Colon (tissue), 2 donors: ENCODE data around the gene SH2D3C.

Experiments used
- FAIRE-seq: peaks from 2 replicates; lab custom pipeline; 2012; peaks lifted over from hg19 to GRCh38; lab: Jason Lieb, UNC
- donor health status: control.
- donor health status: control.

The SH2D3C gene

GRCh38 chr9:127806871-127807270 lies 28.4 kb upstream of the SH2D3C start:
- no peak for FAIRE-seq

GRCh38 chr9:127805620-127806019 lies 27.2 kb upstream of the SH2D3C start:
- no peak for FAIRE-seq

- FAIRE-seq = no peak
Observed at GRCh38 chr9:127803507-127804352, 25.3 kb upstream of the SH2D3C start.

- FAIRE-seq = no peak
Observed at GRCh38 chr9:127802576-127803443, 24.3 kb upstream of the SH2D3C start, which contains the start of gene FPGS. Gene FPGS (plus strand): TSS chr9:127802882. CDS start chr9:127802925, 43 bp downstream.

- no peak for FAIRE-seq
Observed at GRCh38 chr9:127801955-127802575, 23.6 kb upstream of the SH2D3C start.

- FAIRE-seq = no peak
Observed at GRCh38 chr9:127796852-127797370, 18.4 kb upstream of the SH2D3C start.

GRCh38 chr9:127796225-127796813 lies 17.9 kb upstream of the SH2D3C start:
- no peak for FAIRE-seq

- FAIRE-seq = no peak
Observed at GRCh38 chr9:127794001-127794791, 15.7 kb upstream of the SH2D3C start.

GRCh38 chr9:127793093-127793708 lies 14.7 kb upstream of the SH2D3C start:
- no peak for FAIRE-seq

GRCh38 chr9:127792417-127793031 lies 14.1 kb upstream of the SH2D3C start:
- no peak for FAIRE-seq

- no peak for FAIRE-seq
Observed at GRCh38 chr9:127791085-127791484, 12.6 kb upstream of the SH2D3C start.

- no peak for FAIRE-seq
Observed at GRCh38 chr9:127790094-127790855, 11.8 kb upstream of the SH2D3C start.

GRCh38 chr9:127789179-127789578 lies 10.7 kb upstream of the SH2D3C start:
- FAIRE-seq = no peak

- no peak for FAIRE-seq
Observed at GRCh38 chr9:127788337-127789011, 10.0 kb upstream of the SH2D3C start.

- FAIRE-seq = no peak
Observed at GRCh38 chr9:127786773-127787104, 8.3 kb upstream of the SH2D3C start.

- FAIRE-seq = no peak
Observed at GRCh38 chr9:127785933-127786772, 7.7 kb upstream of the SH2D3C start, which contains the start of gene CDK9. Gene CDK9 (plus strand): TSS chr9:127786034. CDS start chr9:127786149, 115 bp downstream.

GRCh38 chr9:127785023-127785932 lies 6.8 kb upstream of the SH2D3C start:
- no peak for FAIRE-seq
